NCI-H2171 treated with DMSO at 0.1 percent for 48 hours (cell line): ENCODE measurements around the gene PARL.
"Not testable (repeated sequence)": the region's sequence is repeated elsewhere in the genome, so short reads cannot be mapped to it uniquely, and the experiment has no call there.

Source experiments
- DNase-seq: peaks from one replicate; lab custom pipeline; 2025; lab: John Stamatoyannopoulos, UW

PARL gene

GRCh38 chr3:183904833-183905780 is 20.4 kb upstream of the PARL start:
- DNase-seq = no peak

GRCh38 chr3:183898028-183898431 is 13.3 kb upstream of the PARL start:
- no peak for DNase-seq

DNA sequence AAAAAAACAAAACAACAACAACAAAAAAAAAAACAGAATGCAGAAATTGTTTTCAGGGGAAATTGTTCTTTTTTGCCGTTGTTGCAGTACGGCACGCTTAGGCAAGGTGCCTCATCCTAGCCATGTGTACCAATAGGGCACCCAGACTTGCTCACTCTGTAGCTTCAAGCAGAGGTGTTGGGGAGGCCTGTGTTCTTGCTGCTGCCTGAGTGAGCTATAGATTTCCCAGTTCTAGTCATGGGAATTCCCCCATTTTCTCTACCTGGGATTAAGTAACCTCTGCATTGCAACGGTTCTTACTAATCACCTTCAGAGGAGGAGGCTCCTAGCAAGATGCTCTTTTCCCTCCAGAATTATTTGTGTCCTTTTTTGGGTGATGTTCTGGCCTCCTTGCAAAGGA is 12.9 kb upstream of the PARL start:
- no peak for DNase-seq

DNA sequence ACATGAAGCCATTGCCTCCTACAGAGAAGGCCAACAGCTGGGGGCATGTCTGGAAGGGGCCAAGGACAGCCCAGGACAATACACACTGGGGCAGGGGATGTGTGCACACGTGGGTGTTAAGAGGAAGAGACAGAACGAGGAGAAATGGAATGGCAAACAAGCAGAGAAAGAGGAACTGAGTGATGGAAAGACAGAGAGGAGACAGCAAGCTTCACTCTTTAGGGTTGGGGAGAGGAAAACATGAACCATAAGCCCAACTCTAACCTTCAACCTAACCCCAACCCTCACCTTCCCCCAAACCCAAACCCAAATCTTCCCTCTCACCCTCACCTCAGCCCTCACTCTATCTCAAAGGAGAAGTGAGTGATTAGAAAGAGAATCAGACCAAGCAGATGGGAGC is 11.9 kb upstream of the PARL start:
- DNase-seq = no peak

GRCh38 chr3:183896184-183896583 is 11.5 kb upstream of the PARL start:
- DNase-seq = no peak

- no peak for DNase-seq
Measured at GRCh38 chr3:183895774-183896173, 11.1 kb upstream of the PARL start.

DNA sequence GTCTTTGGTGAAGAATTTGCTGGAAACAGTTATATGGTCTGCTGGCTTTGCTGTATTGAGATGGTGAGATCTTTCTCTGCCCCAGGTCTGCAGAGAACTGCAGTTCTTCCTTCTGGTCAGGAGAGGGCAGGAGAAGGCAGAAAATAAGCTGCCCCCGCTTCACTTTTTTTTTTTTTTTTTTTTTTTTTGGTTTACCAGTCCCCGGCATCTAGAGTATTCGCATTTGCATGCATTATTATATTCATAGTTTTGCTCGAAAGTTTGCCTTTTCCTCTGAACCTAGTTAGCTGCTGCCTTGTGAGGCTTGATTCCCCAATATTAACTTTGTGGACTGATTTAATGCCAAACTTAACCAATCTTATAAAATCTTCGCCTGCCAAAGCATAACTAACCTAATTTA is 10.6 kb upstream of the PARL start:
- DNase-seq = peak; percentile 58

GRCh38 chr3:183892610-183893214 is 8.0 kb upstream of the PARL start:
- no peak for DNase-seq

GRCh38 chr3:183885766-183886165 is 1.1 kb upstream of the PARL start:
- DNase-seq = no peak

- DNase-seq = no peak
Measured at GRCh38 chr3:183884097-183884426, 618 bp downstream of the PARL start.

DNA sequence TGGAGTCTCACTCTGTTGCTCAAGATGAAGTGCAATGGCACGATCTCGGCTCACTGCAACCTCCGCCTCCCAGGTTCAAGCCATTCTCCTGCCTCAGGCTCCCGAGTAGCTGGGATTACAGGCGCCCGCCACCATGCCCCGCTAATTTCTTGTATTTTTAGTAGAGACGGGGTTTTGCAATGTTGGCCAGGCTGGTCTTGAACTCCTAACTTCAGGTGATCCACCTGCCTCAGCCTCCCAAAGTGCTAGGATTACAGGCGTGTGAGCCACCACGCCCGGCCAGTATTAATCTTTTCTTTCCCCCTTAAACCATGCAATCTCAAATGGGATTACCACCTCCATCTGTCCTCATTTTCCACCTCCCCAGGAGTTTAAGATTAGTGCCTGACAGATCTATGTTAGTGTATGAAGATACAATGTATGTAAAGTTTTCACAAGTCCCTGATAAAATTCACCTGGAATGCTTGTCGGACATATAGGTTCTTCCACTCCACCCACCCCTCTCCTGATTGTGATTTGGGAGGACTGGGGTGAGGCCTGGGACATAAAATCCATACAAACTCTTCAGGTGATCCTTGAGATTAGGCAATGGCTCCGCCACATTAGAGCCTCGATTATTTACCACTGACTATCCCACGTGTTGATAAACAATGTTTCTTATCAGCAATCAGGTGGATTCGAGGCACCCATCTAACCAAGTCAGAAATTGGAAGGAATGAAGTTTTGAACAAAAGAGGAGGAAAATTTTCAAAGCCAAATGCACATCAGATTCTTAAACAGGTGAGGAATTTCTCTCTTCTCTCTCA is 1.2 kb downstream of the PARL start:
- no peak for DNase-seq

GRCh38 chr3:183880121-183880520 is 4.6 kb downstream of the PARL start:
- DNase-seq = no peak

GRCh38 chr3:183879243-183879642 is 5.4 kb downstream of the PARL start:
- DNase-seq = no peak

- no peak for DNase-seq
Measured at GRCh38 chr3:183878071-183878470, 6.6 kb downstream of the PARL start.

GRCh38 chr3:183877227-183877626 is 7.5 kb downstream of the PARL start:
- DNase-seq = not testable (repeated sequence)

- DNase-seq = no peak
Measured at GRCh38 chr3:183875411-183875810, 9.3 kb downstream of the PARL start.

DNA sequence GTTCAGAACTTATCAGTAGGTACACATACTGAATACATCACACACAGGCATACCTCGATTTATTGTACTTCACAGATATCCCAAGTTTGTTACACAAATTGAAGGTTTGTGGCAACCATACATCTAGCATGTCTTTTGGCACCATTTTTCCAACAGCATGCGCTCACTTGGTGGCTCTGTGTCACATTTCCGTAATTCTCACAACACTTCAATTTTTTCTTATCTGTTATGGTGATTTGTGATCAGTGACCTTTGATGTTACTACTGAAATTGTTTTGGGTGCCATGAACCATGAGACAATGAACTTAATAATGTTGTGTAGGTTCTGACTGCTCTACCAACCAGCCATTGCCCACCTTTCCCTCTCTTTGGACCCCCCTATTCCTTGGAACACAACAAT is 10.8 kb downstream of the PARL start:
- DNase-seq = no peak

GRCh38 chr3:183871541-183871940 is 13.1 kb downstream of the PARL start:
- DNase-seq = no peak

GRCh38 chr3:183870563-183870962 is 14.1 kb downstream of the PARL start:
- DNase-seq = no peak

GRCh38 chr3:183868796-183869195 is 15.9 kb downstream of the PARL start:
- DNase-seq = no peak

GRCh38 chr3:183862610-183863009 is 22.1 kb downstream of the PARL start:
- no peak for DNase-seq

DNA sequence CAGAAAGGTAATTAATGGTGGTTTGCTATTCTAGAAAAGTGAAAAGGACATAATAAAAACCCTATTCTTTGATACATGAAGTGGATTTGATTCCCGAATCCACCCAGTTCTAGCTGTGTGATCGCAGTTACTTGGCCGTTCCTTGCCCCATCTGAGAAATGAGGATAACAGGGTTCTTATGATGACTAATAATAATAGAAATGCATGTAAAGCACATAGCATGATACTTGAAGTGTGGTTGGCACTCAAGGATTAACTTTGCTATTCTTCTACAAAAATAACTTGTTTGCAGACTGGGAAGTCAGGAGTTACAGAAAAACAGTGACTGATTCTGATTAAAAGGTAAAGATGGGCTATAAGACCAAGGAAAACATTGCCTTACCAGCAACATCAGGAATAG is 26.8 kb downstream of the PARL start:
- no peak for DNase-seq
